HG02571 (cell line): ENCODE data around the gene C17orf100.
A peak's percentile ranks its signal among the peaks of the same experiment; 100 is the strongest.
"Not testable (repeated sequence)": the region's sequence is repeated elsewhere in the genome, so short reads cannot be mapped to it uniquely, and the experiment has no call there.

Experiments
- ATAC-seq: cut with Tn5 transposase; IDR thresholded peaks from one replicate; pipeline ENCODE4 v1.9.1; 2021; ENCODE audit warnings: mild to moderate bottlenecking, moderate library complexity; ENCODE audit not compliant: unreplicated experiment

The C17orf100 gene

DNA sequence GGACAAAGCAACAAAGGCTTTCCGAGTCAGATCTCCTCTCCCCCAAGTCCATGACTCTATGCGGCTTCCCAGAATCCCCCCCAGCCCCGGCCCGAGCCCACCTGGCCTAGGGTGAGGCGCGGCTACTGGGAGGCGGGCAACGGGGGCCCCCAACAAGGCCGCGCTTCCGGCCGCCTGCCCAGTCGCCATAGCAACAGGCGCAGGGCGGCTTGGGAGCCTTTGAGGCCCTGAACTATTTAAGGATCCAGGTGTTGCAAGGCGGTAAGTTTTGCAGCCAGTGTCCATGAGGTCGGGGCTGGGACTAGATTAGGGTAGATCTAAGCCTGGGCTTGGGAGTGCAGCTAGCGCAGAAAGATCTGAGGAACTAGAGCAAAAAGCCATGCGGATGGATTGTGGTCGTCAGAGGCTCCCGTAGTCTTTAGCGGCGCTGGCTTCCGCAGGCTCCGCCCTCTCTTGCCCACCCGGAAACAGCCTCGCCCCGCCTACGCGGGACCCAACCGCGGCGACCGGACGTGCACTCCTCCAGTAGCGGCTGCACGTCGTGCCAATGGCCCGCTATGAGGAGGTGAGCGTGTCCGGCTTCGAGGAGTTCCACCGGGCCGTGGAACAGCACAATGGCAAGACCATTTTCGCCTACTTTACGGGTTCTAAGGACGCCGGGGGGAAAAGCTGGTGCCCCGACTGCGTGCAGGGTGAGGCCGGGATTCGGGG lies 10.9 kb upstream of the C17orf100 start, which contains the start of the genes KIAA0753 and TXNDC17:
Gene KIAA0753, minus strand, starts transcription at position 176 of the 711 bp plus-strand sequence. CDS start 5,608 bp downstream, outside the sequence.
Gene TXNDC17, plus strand, starts transcription at position 525 of the 711 bp plus-strand sequence. Its CDS starts 23 bp downstream, at position 548.
- peak; percentile 87 for ATAC-seq

DNA sequence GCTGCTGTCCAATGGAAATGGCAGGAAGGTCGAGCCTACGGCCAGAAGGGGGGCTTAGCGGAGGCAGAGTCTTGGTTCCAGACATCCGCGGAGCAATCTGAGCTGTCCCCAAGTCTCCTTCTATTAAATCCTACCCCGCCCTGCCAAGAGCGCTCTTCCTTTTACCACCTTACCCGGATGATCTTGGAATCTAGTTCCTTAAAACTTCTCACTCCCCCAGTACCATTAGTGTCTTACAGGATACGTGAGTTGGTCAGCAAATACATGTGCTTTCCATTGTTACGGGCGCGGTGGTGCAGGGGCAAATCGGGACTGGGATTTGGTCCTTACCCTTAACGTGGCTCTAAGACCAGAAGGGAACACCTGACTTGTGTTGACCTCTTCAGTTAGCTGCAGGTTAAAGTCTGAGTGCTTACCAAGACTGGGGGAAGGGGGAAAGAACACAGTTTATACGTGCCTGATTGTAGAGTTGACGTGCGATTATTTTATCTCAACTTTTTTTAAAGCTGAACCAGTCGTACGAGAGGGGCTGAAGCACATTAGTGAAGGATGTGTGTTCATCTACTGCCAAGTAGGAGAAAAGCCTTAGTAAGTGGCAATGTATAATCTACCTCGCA lies 10.2 kb upstream of the C17orf100 start:
- ATAC-seq: peak; percentile 7

DNA sequence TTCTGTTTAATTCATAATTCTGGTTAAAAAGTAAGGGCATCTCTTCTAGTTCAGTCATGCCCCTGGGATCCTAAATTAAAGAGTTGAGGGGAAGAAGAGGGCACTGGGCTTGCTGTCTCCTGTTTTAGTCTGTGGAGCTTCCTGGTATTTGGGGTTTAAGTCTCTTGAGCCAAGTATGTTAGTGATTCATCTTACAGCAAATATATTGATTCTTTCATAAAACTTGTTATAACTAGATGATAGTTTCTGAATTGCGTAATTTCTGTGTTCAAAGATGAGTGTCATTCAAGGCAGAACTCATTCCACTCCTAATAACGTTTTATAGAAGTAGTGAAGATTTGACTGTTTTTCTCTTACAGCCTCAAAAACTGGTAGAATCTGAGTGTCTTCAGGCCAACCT lies 9.0 kb upstream of the C17orf100 start:
- no peak for ATAC-seq

- ATAC-seq: no peak
Observed at GRCh38 chr17:6643451-6644125, 8.0 kb upstream of the C17orf100 start.

DNA sequence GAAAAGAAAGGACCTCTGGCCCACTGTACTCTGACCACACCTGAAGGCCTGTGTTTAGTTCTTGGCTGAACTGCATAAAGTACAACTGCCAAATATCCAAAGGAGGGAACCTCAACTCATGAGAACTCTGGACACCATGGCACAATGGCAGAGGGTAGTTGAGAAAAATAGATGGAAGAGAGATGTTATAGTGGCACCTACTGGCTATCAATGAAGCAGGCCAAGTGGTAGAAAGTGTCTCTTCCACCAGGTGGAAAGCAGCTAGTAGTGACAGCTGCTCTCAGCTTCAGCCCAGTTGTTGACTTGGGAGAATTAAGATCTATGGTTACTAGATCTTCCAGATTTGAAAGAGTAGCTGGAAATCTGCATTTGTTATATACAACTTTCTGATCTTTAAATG lies 3.4 kb upstream of the C17orf100 start:
- no peak for ATAC-seq

DNA sequence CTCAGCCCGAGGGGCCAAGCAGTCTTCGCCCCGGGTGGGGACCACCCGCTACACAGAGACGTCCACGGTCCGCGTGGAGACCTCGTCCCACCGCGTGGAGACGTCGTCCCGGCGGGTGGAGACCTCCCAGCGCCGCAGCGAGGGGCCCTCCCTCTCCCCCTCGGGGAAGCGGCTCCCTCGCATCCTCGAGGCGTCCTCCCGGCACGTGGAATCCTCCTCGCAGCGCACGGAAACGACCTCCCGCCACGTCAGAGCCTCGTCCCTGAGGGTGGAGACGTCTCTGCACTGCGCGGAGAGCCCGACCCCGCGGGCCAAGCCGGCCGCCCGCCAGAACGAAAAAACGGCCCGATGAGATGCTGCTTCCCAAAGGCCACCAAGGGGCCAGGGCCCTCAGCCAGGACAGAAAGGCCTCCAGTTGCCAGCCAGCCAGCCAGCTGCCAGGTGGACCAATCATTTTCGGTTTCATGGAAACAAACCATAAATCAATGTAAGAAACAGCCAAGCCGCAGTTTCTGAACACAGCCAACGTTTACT lies 424 bp downstream of the C17orf100 start:
- ATAC-seq: no peak

DNA sequence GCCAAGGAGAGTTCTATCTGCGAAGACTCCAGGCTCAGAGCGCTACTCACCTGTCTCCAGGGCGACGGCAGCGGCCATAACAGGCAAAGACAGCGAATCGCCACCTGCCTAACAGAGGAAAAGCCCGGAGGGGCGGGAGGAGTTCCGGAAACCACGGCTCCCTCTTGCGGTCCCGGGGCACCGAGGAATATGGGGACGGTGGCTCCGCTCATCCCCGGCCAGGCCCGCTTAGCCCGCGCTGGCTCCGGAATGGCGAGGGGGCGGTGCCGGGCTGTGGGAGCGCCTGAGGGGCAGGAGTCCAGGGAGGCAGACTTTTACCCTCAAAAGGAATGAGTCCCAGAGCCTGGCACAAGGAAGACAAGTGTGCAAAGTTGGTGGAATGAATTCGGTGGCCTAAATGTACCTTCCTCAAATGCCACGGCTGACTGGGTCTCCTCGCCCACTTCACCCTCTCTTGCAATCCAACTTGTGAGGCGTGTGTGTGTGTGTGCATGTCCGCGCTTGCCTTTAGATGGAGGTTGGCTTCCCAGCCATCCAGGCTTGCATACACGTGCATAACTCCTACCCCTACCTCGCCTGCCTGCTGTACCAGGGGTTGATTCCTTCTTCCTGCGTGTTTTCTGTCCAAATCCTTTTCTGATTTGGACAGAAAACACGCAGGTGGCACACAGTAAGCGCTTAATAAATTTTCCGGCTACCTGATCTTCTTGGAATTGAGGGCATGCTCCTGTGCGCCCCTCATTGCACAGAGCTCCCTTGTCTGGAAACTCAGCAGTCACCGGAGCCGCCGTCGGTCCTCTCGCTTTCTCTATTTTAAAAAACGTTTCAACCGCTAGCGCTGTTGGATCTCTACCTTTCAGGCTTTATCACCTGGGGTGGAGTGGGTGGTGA lies 3.5 kb downstream of the C17orf100 start:
- no peak for ATAC-seq

- ATAC-seq: not testable (repeated sequence)
Observed at GRCh38 chr17:6655732-6656361, 4.3 kb downstream of the C17orf100 start.

DNA sequence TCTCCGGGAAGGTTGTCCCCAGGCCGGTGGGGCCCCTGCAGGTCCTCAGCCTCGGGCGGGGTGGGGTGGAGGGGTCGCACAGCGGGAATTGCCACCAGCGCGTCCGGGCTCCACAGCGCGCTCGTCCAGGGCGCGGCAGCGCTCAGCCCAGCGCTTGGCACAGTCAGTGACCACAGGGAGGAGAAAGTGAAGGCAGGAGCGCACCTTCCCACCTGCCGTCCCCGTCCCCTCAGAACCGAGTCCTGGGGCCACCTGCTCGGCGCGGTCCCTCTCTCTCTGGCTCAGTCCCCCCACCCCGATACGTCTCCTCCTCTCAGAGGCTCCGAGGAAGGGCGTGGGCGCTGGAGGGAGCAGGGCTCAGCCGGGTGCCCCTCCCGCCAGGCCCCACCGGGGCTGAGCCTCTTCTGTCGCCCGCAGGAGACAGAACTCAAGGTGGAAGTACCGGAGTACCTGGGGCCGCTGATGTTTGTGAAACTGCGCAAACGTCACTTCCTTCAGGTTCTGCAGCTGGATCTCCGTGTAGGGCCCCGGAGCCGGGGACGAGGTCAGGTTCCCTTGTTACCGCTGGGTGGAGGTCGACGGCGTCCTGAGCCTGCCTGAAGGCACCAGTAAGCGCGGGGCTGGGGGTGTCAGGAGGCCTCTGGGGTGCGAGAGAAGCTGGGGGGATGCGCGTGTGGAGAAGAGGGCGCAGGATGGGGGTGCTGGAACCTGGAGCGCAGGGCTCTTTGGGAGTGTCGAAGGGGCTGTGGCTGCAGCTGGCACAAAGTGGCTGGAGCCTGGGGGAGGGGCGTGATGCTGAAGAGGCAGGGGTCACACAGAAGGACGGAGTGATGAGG lies 5.5 kb downstream of the C17orf100 start:
- ATAC-seq: not testable (repeated sequence)

DNA sequence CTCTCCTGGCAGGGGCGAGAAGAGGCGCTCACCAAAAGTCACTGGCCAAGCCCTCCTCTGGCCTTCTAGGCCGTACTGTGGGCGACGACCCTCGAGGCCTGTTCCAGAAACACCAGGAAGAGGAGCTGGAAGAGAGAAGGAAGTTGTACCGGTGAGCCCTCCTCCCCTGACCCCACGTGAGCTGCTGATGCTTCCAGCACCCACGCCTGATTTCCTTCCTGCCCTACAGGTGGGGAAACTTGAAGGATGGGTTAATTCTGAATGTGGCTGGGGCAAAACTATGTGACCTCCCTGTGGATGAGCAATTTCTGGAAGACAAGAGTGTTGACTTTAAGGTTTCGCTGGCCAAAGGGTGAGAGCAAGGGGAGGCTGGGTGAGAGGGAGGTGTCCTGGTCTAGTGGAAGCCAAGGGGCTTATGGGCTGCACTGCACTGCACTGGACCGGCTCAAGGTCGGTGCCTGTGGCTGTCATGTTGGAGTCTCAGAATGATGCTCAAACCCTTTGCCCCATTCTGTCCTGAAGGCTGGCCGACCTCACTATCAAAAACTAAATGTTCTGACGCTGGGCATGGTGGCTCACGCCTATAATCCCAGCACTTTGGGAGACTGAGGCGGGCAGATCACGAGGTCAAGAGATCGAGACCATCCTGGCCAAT lies 6.2 kb downstream of the C17orf100 start:
- ATAC-seq: no peak

DNA sequence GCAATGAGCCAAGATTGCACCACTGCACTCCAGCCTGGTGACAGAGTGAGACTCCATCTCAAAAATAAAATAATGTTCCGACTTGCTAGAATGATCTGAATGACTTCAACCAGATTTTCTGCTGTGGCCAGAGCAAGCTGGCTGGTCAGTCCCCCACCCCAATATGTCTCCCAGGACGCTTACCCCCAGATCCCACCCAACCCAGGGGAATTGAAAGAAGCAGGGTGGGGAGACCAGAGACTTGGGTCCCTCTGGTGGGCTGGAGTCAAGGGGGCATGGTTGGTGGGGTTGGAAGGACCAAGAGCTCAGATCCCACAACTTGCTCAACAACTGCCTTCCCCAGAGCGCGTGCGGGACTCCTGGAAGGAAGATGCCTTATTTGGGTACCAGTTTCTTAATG lies 6.8 kb downstream of the C17orf100 start:
- ATAC-seq: not testable (repeated sequence)

GRCh38 chr17:6660101-6660500 lies 8.5 kb downstream of the C17orf100 start:
- ATAC-seq: no peak

DNA sequence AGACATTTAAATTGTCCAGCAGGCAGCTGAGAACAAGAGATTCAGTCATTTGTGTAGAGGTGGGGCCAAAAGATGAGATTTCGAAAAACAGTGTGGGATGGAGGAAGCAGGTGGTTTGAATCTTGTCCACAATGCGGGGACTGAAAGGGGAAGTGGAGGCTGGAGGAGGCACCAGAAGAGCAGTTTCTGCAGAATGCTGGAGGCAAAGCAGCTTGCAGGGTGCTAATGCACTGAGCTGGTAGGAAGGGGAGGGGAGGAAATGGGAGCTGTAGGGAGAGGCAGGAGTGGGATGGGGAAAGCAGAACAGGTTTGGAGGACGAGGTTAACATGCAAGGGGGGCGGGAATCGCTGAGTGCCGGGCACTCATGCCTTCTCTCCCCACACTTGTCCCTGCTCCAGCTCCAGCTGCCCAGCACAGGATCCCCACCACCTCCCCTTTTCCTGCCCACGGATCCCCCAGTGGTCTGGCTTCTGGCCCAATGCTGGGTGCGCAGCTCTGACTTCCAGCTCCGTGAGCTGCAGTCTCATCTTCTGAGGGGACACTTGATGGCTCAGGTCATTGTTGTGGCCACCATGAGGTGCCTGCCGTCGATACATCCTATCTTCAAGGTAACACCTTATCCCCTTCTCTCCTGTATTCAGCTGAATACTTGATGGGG lies 9.4 kb downstream of the C17orf100 start:
- ATAC-seq: peak; percentile 80

DNA sequence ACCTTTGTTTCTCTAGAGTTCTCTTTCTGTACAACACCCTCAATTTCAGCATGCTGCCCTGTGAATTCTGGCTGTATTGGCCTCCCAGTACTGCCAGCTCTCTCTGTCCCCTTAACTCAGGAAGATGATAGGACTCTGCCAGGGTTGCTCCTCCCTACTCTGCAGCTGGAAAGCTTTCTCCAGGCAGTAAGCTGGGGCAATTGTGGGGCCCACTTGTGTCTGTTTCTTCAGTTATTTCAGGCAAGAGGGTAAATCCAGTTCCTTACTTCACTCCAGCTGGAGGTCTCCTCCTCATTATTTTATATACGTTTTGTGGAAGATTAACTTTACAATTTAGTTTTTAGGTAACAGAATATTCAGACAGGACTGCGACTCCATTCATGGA lies 9.9 kb downstream of the C17orf100 start:
- no peak for ATAC-seq

GRCh38 chr17:6663200-6663599 lies 11.6 kb downstream of the C17orf100 start:
- ATAC-seq: not testable (repeated sequence)

DNA sequence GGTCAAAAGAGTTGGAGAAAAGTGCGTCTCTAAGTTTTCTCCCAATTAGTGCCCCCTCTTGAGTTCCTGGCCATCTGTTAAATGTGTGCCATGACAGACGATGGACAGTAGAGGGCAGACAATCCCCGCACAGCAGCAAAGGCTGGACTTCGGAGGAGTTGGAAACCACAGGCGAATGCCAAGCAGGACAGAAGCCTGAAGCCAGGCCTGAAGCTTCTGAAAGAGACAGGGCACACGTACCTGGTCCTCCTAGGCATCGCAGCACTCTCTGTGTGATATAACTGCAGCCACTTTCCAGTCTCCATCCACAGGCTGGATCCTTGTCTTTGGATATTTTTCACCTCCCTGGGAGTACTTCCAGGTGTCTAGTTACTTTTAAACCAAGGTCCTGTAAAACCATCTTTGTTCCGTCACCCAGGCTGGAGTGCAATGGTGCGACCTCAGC lies 14.5 kb downstream of the C17orf100 start:
- no peak for ATAC-seq

DNA sequence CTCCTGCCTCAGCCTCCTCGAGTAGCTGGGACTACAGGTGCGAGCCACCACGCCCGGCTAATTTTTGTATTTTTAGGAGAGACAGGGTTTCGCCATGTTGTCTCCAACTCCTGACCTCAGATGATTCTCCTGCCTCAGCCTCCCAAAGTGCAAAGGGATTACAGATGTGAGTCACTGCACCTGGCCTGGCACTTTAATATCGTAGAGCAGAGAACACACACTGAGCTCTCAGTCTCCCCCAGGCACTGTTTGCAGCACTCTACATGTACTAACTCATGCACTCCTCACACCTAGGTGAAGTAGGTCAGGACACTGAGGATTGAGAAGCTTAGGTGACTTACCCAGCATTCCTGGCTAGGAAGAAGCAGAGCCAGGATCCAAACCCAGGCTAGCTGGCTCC lies 15.0 kb downstream of the C17orf100 start:
- no peak for ATAC-seq

GRCh38 chr17:6667516-6667915 lies 16.0 kb downstream of the C17orf100 start:
- ATAC-seq: no peak
